Neural cell (in vitro differentiated cells): ENCODE data around the gene CNTN4. TPM values are rescaled to one million over a fixed set of nuclear protein-coding genes. Genes with fewer than 3 reads are reported as not detected.

Source experiments
- H2AFZ ChIP-seq: fragments of 200-600, 300-800 bp; sonication (generic), shearing (Covaris generic); 2 replicates; pipeline ENCODE4 v1.6.0; 2014; ENCODE audit warnings: low read depth, mild to moderate bottlenecking, antibody characterized with exemption, low read length, moderate library complexity
- H3F3A ChIP-seq: fragments of 200-600 bp; shearing (Covaris generic); 2 replicates; pipeline ENCODE4 v1.6.1; 2016; ENCODE audit warnings: mild to moderate bottlenecking, moderate library complexity, mixed read lengths, antibody characterized with exemption, low read length; ENCODE audit not compliant: insufficient read depth, poor library complexity, severe bottlenecking
- H3K27ac ChIP-seq: fragments of 200-600, 300-800 bp; sonication (generic), shearing (Covaris generic); 2 replicates; pipeline ENCODE4 v1.5.1; 2014; ENCODE audit warnings: mild to moderate bottlenecking, low read length, moderate library complexity
- H3K27me3 ChIP-seq: fragments of 300-800, 200-600 bp; sonication (generic), shearing (Covaris generic); 2 replicates; pipeline ENCODE4 v1.6.0; 2014; ENCODE audit warnings: mild to moderate bottlenecking, low read depth, low read length, moderate library complexity; ENCODE audit not compliant: insufficient read depth
- H3K36me3 ChIP-seq: fragments of 300-800, 200-600 bp; sonication (generic), shearing (Covaris generic); 2 replicates; pipeline ENCODE4 v1.5.1; 2014; ENCODE audit warnings: mild to moderate bottlenecking, antibody characterized with exemption, low read length, moderate library complexity; ENCODE audit not compliant: insufficient read depth
- H3K4me2 ChIP-seq: fragments of 300-800, 200-600 bp; sonication (generic), shearing (Covaris generic); 2 replicates; pipeline ENCODE4 v1.6.0; 2014; ENCODE audit warnings: mild to moderate bottlenecking, low read length
- H3K4me3 ChIP-seq: fragments of 300-800, 200-600 bp; sonication (generic), shearing (Covaris generic); 2 replicates; pipeline ENCODE4 v1.5.1; 2014; ENCODE audit warnings: mild to moderate bottlenecking, low read length, moderate library complexity
- H3K79me2 ChIP-seq: fragments of 200-600 bp; shearing (Covaris generic); replicated peaks from 2 replicates; pipeline ENCODE4 v1.6.0; 2014; ENCODE audit warnings: mild to moderate bottlenecking, low read length, moderate library complexity; ENCODE audit not compliant: insufficient read depth
- H3K9ac ChIP-seq: fragments of 300-800, 200-600 bp; sonication (generic), shearing (Covaris generic); 2 replicates; pipeline ENCODE4 v1.6.1; 2016; ENCODE audit warnings: mild to moderate bottlenecking, low read length, mixed read lengths
- H3K9me2 ChIP-seq: fragments of 200-600 bp; shearing (Covaris generic); 2 replicates; pipeline ENCODE4 v1.6.1; 2016; ENCODE audit warnings: mild to moderate bottlenecking, low read length, mixed read lengths; ENCODE audit not compliant: insufficient read depth
- H3K9me3 ChIP-seq: fragments of 200-600, 300-800 bp; sonication (generic), shearing (Covaris generic); 2 replicates; pipeline ENCODE4 v1.6.1; 2016; ENCODE audit warnings: mild to moderate bottlenecking, mixed run types, low read length, moderate library complexity, mixed read lengths
- H4K20me1 ChIP-seq: fragments of 200-600 bp; shearing (Covaris generic); 2 replicates; pipeline ENCODE4 v1.6.1; 2016; ENCODE audit warnings: mild to moderate bottlenecking, mixed run types; ENCODE audit not compliant: insufficient read depth
- EP300 ChIP-seq: fragments of 450-650 bp; conservative IDR thresholded peaks from 2 replicates; pipeline ENCODE4 v1.6.1; 2014; ENCODE audit warnings: antibody characterized with exemption, mild to moderate bottlenecking, moderate library complexity; ENCODE audit not compliant: poor library complexity, severe bottlenecking
- EZH2 ChIP-seq: fragments of 200-600, 300-800 bp; shearing (Covaris generic), sonication (generic); IDR thresholded peaks from 2 replicates; pipeline ENCODE4 v1.6.1; 2014; ENCODE audit warnings: antibody characterized with exemption, low read length, borderline replicate concordance, mild to moderate bottlenecking; ENCODE audit not compliant: insufficient read depth, poor library complexity, severe bottlenecking
- MXI1 ChIP-seq: fragments of 450-650 bp; conservative IDR thresholded peaks from 2 replicates; pipeline ENCODE4 v1.6.1; 2014; ENCODE audit warnings: antibody characterized with exemption, mild to moderate bottlenecking; ENCODE audit not compliant: poor library complexity, severe bottlenecking
- POLR2AphosphoS5 ChIP-seq: IDR thresholded peaks from 2 replicates; pipeline ENCODE4 v1.6.1; 2012
- RAD21 ChIP-seq: fragments of 450-650 bp; conservative IDR thresholded peaks from 2 replicates; pipeline ENCODE4 v1.6.1; 2014; ENCODE audit warnings: antibody characterized with exemption, mild to moderate bottlenecking, moderate library complexity
- REST ChIP-seq: IDR thresholded peaks from 2 replicates; pipeline ENCODE4 v1.6.1; 2012; ENCODE audit warnings: borderline replicate concordance
- SMC3 ChIP-seq: fragments of 450-650 bp; conservative IDR thresholded peaks from 2 replicates; pipeline ENCODE4 v1.6.1; 2014; ENCODE audit warnings: antibody characterized with exemption, mild to moderate bottlenecking, moderate library complexity; ENCODE audit not compliant: poor library complexity
- TAF1 ChIP-seq: IDR thresholded peaks from 2 replicates; pipeline ENCODE4 v1.6.1; 2012; ENCODE audit warnings: low read depth
- polyA plus RNA-seq: library from polyadenylated mRNA; depleted of rRNA; stranded (reverse); fragments of >200 nt; gene quantifications from 2 replicates; pipeline ENCODE4 v1.2.3, GENCODE V29; 2014
- TF ChIP-seq, protein P1 (sequence below): fragments of 450-650 bp; IDR thresholded peaks from 2 replicates; pipeline ENCODE4 v1.5.1; 2014; ENCODE audit warnings: antibody characterized with exemption, mild to moderate bottlenecking, moderate library complexity; ENCODE audit not compliant: poor library complexity, severe bottlenecking

CNTN4 gene
- polyA plus RNA-seq, 1 donor from 2014 or later, result 10.6 TPM

DNA sequence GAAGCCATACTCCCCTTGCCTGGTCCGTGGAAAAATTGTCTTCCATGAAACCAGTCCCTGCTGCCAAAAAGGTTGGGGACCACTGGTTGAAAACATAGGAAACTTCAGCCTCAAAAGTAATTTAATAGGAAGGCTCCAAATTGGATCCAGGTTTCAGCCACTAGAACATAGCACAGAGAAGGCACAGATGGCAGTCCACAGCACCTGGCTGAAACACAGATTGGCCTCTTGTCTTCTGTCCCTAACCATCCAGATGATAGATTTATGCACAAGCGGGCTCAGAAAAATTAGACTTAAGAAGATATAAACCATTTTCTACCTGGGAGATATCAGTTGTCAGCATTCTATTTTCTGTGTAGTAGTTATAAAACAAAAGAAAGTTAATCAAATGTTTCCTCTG is 397.1 kb downstream of the CNTN4 start:
- Histone ChIP-seq H3K36me3 (no peaks in the 10 kb centered on the region), H4K20me1 (no peaks in the 10 kb centered on the region), H3K9me3 (no peaks in the 10 kb centered on the region), H3K9ac (no peak overlapping the region), H3K9me2 (no peaks in the 10 kb centered on the region), H3K4me2 (no peak overlapping the region), H3K79me2 (no peaks in the 10 kb centered on the region), H2AFZ (no peak overlapping the region), H3K27ac (no peak overlapping the region), H3K4me3 (no peak overlapping the region), H3F3A (no peaks in the 10 kb centered on the region), H3K27me3 (no peaks in the 10 kb centered on the region)
- TF ChIP-seq, protein P1, sequence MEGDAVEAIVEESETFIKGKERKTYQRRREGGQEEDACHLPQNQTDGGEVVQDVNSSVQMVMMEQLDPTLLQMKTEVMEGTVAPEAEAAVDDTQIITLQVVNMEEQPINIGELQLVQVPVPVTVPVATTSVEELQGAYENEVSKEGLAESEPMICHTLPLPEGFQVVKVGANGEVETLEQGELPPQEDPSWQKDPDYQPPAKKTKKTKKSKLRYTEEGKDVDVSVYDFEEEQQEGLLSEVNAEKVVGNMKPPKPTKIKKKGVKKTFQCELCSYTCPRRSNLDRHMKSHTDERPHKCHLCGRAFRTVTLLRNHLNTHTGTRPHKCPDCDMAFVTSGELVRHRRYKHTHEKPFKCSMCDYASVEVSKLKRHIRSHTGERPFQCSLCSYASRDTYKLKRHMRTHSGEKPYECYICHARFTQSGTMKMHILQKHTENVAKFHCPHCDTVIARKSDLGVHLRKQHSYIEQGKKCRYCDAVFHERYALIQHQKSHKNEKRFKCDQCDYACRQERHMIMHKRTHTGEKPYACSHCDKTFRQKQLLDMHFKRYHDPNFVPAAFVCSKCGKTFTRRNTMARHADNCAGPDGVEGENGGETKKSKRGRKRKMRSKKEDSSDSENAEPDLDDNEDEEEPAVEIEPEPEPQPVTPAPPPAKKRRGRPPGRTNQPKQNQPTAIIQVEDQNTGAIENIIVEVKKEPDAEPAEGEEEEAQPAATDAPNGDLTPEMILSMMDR, result no peak
- TF ChIP-seq EP300 (no peak), REST (no peak), TAF1 (no peak), SMC3 (no peak), POLR2AphosphoS5 (no peak), RAD21 (no peak), EZH2 (no peak), MXI1 (no peak)

DNA sequence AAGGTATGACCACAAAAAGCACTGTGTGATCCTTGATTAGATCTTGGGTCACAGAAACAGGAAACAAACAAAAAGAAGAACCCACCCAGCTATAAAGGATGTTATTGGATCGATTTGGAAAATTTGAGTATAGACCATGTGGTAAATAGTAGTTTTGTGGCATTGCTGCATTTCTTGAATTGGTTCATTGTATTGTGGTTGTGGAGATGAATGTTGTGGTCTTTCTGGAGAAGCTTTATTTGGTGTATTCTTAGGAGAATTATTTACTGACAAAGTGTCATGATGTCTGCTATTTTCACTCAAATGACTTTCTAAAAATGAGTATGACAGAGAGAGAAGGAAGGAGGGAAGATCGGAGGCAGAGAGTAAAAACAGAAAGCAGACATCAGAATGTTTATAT is 406.2 kb downstream of the CNTN4 start:
- Histone ChIP-seq H4K20me1 (no peaks in the 10 kb centered on the region), H3K9ac (no peak overlapping the region), H3K79me2 (no peaks in the 10 kb centered on the region), H3K27ac (no peak overlapping the region), H3K4me3 (no peak overlapping the region), H3K4me2 (no peak overlapping the region), H3K9me3 (no peaks in the 10 kb centered on the region), H3K9me2 (no peaks in the 10 kb centered on the region), H3K36me3 (no peaks in the 10 kb centered on the region), H2AFZ (no peak overlapping the region), H3F3A (no peaks in the 10 kb centered on the region), H3K27me3 (no peaks in the 10 kb centered on the region)
- TF ChIP-seq, protein P1, result no peak
- TF ChIP-seq TAF1, result no peak
- TF ChIP-seq SMC3, result no peak
- no peak for TF ChIP-seq EZH2
